HCT116 (cell line): ENCODE measurements around the gene CCK. TPM values are rescaled to one million over a fixed set of nuclear protein-coding genes. Genes with fewer than 3 reads are reported as not detected.

Experiments
- ATAC-seq: fragments of 200-7000 bp; cut with Tn5 transposase; 2 replicates; pipeline ENCODE4 v1.9.1; 2020; ENCODE audit warnings: mild to moderate bottlenecking, moderate library complexity
- BruUV-seq: library from RNA; stranded (reverse); fragments of 400-500 nt; replicated peaks from 2 replicates; lab custom pipeline; 2021; lab: Mats Ljungman, UMichigan
- CTCF ChIA-PET: fragments of 300-600 bp; sonication (Branson Sonifier 250); formaldehyde crosslinking; loops from one replicate; lab custom pipeline; 2021; ENCODE audit warnings: antibody characterized with exemption; lab: Charles Lee
- POLR2A ChIA-PET: fragments of 300-600, 350-600 bp; sonication (Branson Sonifier 250); formaldehyde crosslinking; loops from one replicate; lab custom pipeline; 2021; ENCODE audit warnings: antibody characterized with exemption; lab: Charles Lee
- RAD21 ChIA-PET, 2 experiments: fragments of 300-600 bp; sonication (Branson Sonifier 250); formaldehyde crosslinking; loops; one replicate each; lab custom pipeline; 2023; ENCODE audit warnings: low total read pairs in 2 of 2; ENCODE audit not compliant: uncharacterized antibody in 2 of 2, unreplicated experiment in 2 of 2, low non-redundant PET in 1 of 2; lab: Charles Lee
- DNase-seq: peaks from one replicate; pipeline ENCODE4 v3.0.0-alpha.2; 2010; ENCODE audit warnings: low read depth, low spot score
- H2AFZ ChIP-seq: fragments of 200-600 bp; shearing (Covaris generic), sonication (generic); 2 replicates; pipeline ENCODE4 v1.6.1; 2017; ENCODE audit warnings: low read depth, mixed run types, mixed read lengths, antibody characterized with exemption, low read length; ENCODE audit not compliant: poor library complexity, severe bottlenecking
- H3K27ac ChIP-seq: 2 replicates; pipeline ENCODE4 v1.5.1; 2012; ENCODE audit warnings: low read depth, low read length
- H3K27me3 ChIP-seq: fragments of 200-600 bp; sonication (generic); 2 replicates; pipeline ENCODE4 v1.6.1; 2016; ENCODE audit warnings: mixed run types, low read length, mixed read lengths; ENCODE audit not compliant: insufficient read depth
- H3K36me3 ChIP-seq, 2 experiments: fragments of 200-500 bp in 1 of 2; fragments of 200-600 bp in 1 of 2; sonication (Bioruptor generic) in 1 of 2; sonication (generic) in 1 of 2; 2 replicates each; pipeline versions ENCODE4 v1.5.1 to v1.6.1; 2014 to 2016; ENCODE audit warnings: low read length in 2 of 2, inconsistent platforms in 1 of 2, mixed read lengths in 1 of 2, mixed run types in 1 of 2; ENCODE audit not compliant: insufficient read depth in 2 of 2, control insufficient read depth in 1 of 2
- H3K4me1 ChIP-seq, 2 experiments: fragments of 200-600 bp in 1 of 2; sonication (generic) in 1 of 2; 2 replicates each; pipeline versions ENCODE4 v1.5.1 to v1.6.1; 2012 to 2017; ENCODE audit warnings: low read length in 2 of 2, inconsistent platforms in 1 of 2, mild to moderate bottlenecking in 1 of 2, mixed read lengths in 1 of 2, mixed run types in 1 of 2, moderate library complexity in 1 of 2; ENCODE audit not compliant: insufficient read depth in 2 of 2, control insufficient read depth in 1 of 2
- H3K4me2 ChIP-seq: fragments of 200-600 bp; sonication (generic); 2 replicates; pipeline ENCODE4 v1.6.1; 2017; ENCODE audit warnings: mixed run types, low read length, mixed read lengths
- H3K4me3 ChIP-seq, 2 experiments: fragments of 200-600 bp in 1 of 2; sonication (generic) in 1 of 2; replicated peaks in 1 of 2; 2 replicates each; pipeline ENCODE4 v1.5.1; 2011 to 2016; ENCODE audit warnings: low read length in 2 of 2, control low read depth in 1 of 2, low read depth in 1 of 2, mild to moderate bottlenecking in 1 of 2, mixed read lengths in 1 of 2, mixed run types in 1 of 2
- H3K79me2 ChIP-seq: fragments of 200-600 bp; sonication (generic); 2 replicates; pipeline ENCODE4 v1.6.1; 2017; ENCODE audit warnings: mild to moderate bottlenecking, mixed run types, low read length, moderate library complexity, mixed read lengths; ENCODE audit not compliant: insufficient read depth
- H3K9ac ChIP-seq: fragments of 200-600 bp; sonication (generic); 2 replicates; pipeline ENCODE4 v1.6.1; 2016; ENCODE audit warnings: low read length, mixed read lengths
- H3K9me2 ChIP-seq: fragments of 200-600 bp; sonication (generic), shearing (Covaris generic); 2 replicates; pipeline ENCODE4 v1.6.1; 2017; ENCODE audit warnings: mixed run types, mild to moderate bottlenecking, moderate library complexity; ENCODE audit not compliant: insufficient read depth
- H3K9me3 ChIP-seq, 2 experiments: fragments of 200-500 bp in 1 of 2; fragments of 200-600 bp in 1 of 2; sonication (Bioruptor generic) in 1 of 2; sonication (generic) in 1 of 2; 2 replicates each; pipeline ENCODE4 v1.6.1; 2014 to 2017; ENCODE audit warnings: low read length in 2 of 2, mixed read lengths in 2 of 2, inconsistent platforms in 1 of 2, low read depth in 1 of 2, mild to moderate bottlenecking in 1 of 2, mixed run types in 1 of 2, moderate library complexity in 1 of 2; ENCODE audit not compliant: control insufficient read depth in 1 of 2, insufficient read depth in 1 of 2
- H4K20me1 ChIP-seq: fragments of 200-600 bp; sonication (generic), shearing (Covaris generic); 2 replicates; pipeline ENCODE4 v1.6.1; 2017; ENCODE audit warnings: mixed run types, mild to moderate bottlenecking, moderate library complexity; ENCODE audit not compliant: insufficient read depth
- ELF1 ChIP-seq: IDR thresholded peaks from 2 replicates; pipeline ENCODE4 v1.6.1; 2012; ENCODE audit warnings: low read depth, borderline replicate concordance
- POLR2AphosphoS5 ChIP-seq: IDR thresholded peaks from 2 replicates; pipeline ENCODE4 v1.6.1; 2011; ENCODE audit warnings: mild to moderate bottlenecking, low read depth, low read length, moderate library complexity
- REST ChIP-seq: IDR thresholded peaks from 2 replicates; pipeline ENCODE4 v1.6.1; 2012; ENCODE audit warnings: low read depth
- SIN3A ChIP-seq: IDR thresholded peaks from 2 replicates; pipeline ENCODE4 v1.6.1; 2012; ENCODE audit warnings: low read depth
- ZBTB33 ChIP-seq: IDR thresholded peaks from 2 replicates; pipeline ENCODE4 v1.6.1; 2011; ENCODE audit warnings: mild to moderate bottlenecking, low read length, moderate library complexity; ENCODE audit not compliant: insufficient replicate concordance; ENCODE audit errors: extremely low read depth
- intact Hi-C: fragments of 100-400 bp; cut with micrococcal nuclease; formaldehyde crosslinking; loops from 2 replicates; pipeline ENCODE4 v1.10.0; 2022
- total RNA-seq: library from RNA; stranded (reverse); gene quantifications from one replicate; pipeline ENCODE4 v1.2.1, GENCODE V29; 2021; ENCODE audit not compliant: unreplicated experiment

The CCK gene
- total RNA-seq, 1 experiment from 2014 or later = 0.32 TPM

- intact Hi-C loops = loop anchor here (2.0 kb wide), 1 partner anchor 335 kb away; no protein-coding TSS in a partner anchor
- no TSS peak for BruUV-seq
- RAD21 ChIA-PET = interaction anchor here (0.7 to 1.7 kb wide), 10 partner anchors 19 to 315 kb away, joined by 3 to 10 read pairs (median 4); partner anchors contain the start of gene VIPR1 (in 1 of the 2)
Measured at GRCh38 chr3:42229266-42229941, 36.6 kb downstream of the CCK start.

More at GRCh38 chr3:42229266-42229941, 36.6 kb downstream of the CCK start:
- Histone ChIP-seq H3K4me3 (no peak overlapping the region), H3K9me3 (no peaks in the 10 kb centered on the region), H2AFZ (no peak overlapping the region), H3K27me3 (no peaks in the 10 kb centered on the region), H3K4me1 (peaks cover 0 to 5% of the 10 kb centered on the region in 2 experiments; a peak in 1 of 4 replicates), H3K79me2 (no peaks in the 10 kb centered on the region), H3K27ac (no peak overlapping the region), H4K20me1 (no peaks in the 10 kb centered on the region), H3K9me2 (no peaks in the 10 kb centered on the region), H3K9ac (no peak overlapping the region), H3K36me3 (no peaks in the 10 kb centered on the region), H3K4me2 (peak overlapping the region; percentile 50)
- peak; percentile 51 for ATAC-seq
- CTCF ChIA-PET = interaction anchor here (0.8 to 3.3 kb wide), 21 partner anchors 10 to 610 kb away, joined by 3 to 57 read pairs (median 6); partner anchors contain the start of gene NKTR
- DNase-seq = no peak
- TF ChIP-seq SIN3A = no peak
- no peak for TF ChIP-seq POLR2AphosphoS5
- no peak for TF ChIP-seq REST
- TF ChIP-seq ELF1 = no peak
- TF ChIP-seq ZBTB33 = no peak
- POLR2A ChIA-PET = interaction anchor here (0.7 kb wide), 1 partner anchor 273 kb away, joined by 5 read pairs; the partner anchor contains the start of gene VIPR1
